Trophoblast cell (in vitro differentiated cells and primary cell): ENCODE data around the gene SFTPB.

Experiments
- DNase-seq, 2 donors: peaks; one replicate each; pipeline ENCODE4 v3.0.0-alpha.2; 2016
- H2AFZ ChIP-seq: 2 replicates; pipeline ENCODE4 v1.6.1; 2013; ENCODE audit warnings: low read length, moderate library complexity, mild to moderate bottlenecking; ENCODE audit not compliant: insufficient read depth, poor library complexity
- H2AK5ac ChIP-seq: 2 replicates; pipeline ENCODE4 v1.6.1; 2013; ENCODE audit warnings: mild to moderate bottlenecking, low read length
- H2BK120ac ChIP-seq: 2 replicates; pipeline ENCODE4 v1.6.1; 2013; ENCODE audit warnings: low read length, mild to moderate bottlenecking, moderate library complexity; ENCODE audit not compliant: insufficient read depth, poor library complexity
- H2BK12ac ChIP-seq: 2 replicates; pipeline ENCODE4 v1.6.1; 2013; ENCODE audit warnings: mild to moderate bottlenecking, low read length, moderate library complexity
- H2BK5ac ChIP-seq: 2 replicates; pipeline ENCODE4 v1.6.1; 2013; ENCODE audit warnings: low read length, low read depth, moderate library complexity, mild to moderate bottlenecking; ENCODE audit not compliant: poor library complexity
- H3K14ac ChIP-seq: 2 replicates; pipeline ENCODE4 v1.6.1; 2013; ENCODE audit warnings: mild to moderate bottlenecking, low read length
- H3K18ac ChIP-seq: 2 replicates; pipeline ENCODE4 v1.6.1; 2013; ENCODE audit warnings: mild to moderate bottlenecking, low read length
- H3K23ac ChIP-seq: 2 replicates; pipeline ENCODE4 v1.6.1; 2013; ENCODE audit warnings: low read length
- H3K27ac ChIP-seq: 2 replicates; pipeline ENCODE4 v1.5.1; 2013; ENCODE audit warnings: low read depth, mild to moderate bottlenecking, inconsistent platforms, low read length, moderate library complexity
- H3K27me3 ChIP-seq: 2 replicates; pipeline ENCODE4 v1.6.1; 2013; ENCODE audit warnings: inconsistent platforms, mild to moderate bottlenecking, low read length, moderate library complexity; ENCODE audit not compliant: insufficient read depth
- H3K36me3 ChIP-seq, 2 experiments: 1 replicate in 1 of 2; 2 replicates in 1 of 2; pipeline ENCODE4 v1.6.1; 2013; ENCODE audit warnings: low read length in 2 of 2, mild to moderate bottlenecking in 2 of 2, moderate library complexity in 1 of 2; ENCODE audit not compliant: insufficient read depth in 2 of 2, control insufficient read depth in 1 of 2
- H3K4ac ChIP-seq: 2 replicates; pipeline ENCODE4 v1.6.1; 2013; ENCODE audit warnings: low read depth, mild to moderate bottlenecking, low read length, moderate library complexity
- H3K4me1 ChIP-seq, 2 experiments: 1 replicate in 1 of 2; 2 replicates in 1 of 2; pipeline ENCODE4 v1.6.1; 2013; ENCODE audit warnings: low read length in 2 of 2, mild to moderate bottlenecking in 2 of 2, moderate library complexity in 1 of 2; ENCODE audit not compliant: insufficient read depth in 2 of 2, control insufficient read depth in 1 of 2
- H3K4me2 ChIP-seq: 2 replicates; pipeline ENCODE4 v1.6.1; 2013; ENCODE audit warnings: inconsistent platforms, mild to moderate bottlenecking, low read length, moderate library complexity
- H3K4me3 ChIP-seq: 2 replicates; pipeline ENCODE4 v1.5.1; 2013; ENCODE audit warnings: mild to moderate bottlenecking, low read depth, low read length, inconsistent platforms
- H3K79me1 ChIP-seq: one replicate; pipeline ENCODE4 v1.6.1; 2013; ENCODE audit warnings: low read length
- H3K79me2 ChIP-seq: 2 replicates; pipeline ENCODE4 v1.6.1; 2013; ENCODE audit warnings: low read length, mild to moderate bottlenecking; ENCODE audit not compliant: control insufficient read depth, insufficient read depth, poor library complexity
- H3K9ac ChIP-seq: 2 replicates; pipeline ENCODE4 v1.6.1; 2013; ENCODE audit warnings: mild to moderate bottlenecking, low read length
- H3K9me3 ChIP-seq: 2 replicates; pipeline ENCODE4 v1.6.1; 2013; ENCODE audit warnings: low read depth, mild to moderate bottlenecking, control low read depth, inconsistent platforms, low read length; ENCODE audit not compliant: insufficient read depth
- H4K12ac ChIP-seq: 2 replicates; pipeline ENCODE4 v1.6.1; 2013; ENCODE audit warnings: low read depth, mild to moderate bottlenecking, low read length, moderate library complexity
- H4K8ac ChIP-seq: 2 replicates; pipeline ENCODE4 v1.6.1; 2013; ENCODE audit warnings: low read depth, mild to moderate bottlenecking, low read length, moderate library complexity
- H4K91ac ChIP-seq: one replicate; pipeline ENCODE4 v1.6.1; 2013; ENCODE audit warnings: low read depth, mild to moderate bottlenecking, low read length, moderate library complexity
- WGBS: extraction: QIAGEN DNeasy Blood & Tissue Kit; methylation state at CpG from one replicate; pipeline ENCODE4 v1.1.7; 2013; ENCODE audit warnings: missing lambda C conversion rate; ENCODE audit not compliant: insufficient read length, insufficient coverage; ENCODE audit errors: extremely low coverage; 5-methylcytosine and 5-hydroxymethylcytosine counted together

SFTPB gene

DNA sequence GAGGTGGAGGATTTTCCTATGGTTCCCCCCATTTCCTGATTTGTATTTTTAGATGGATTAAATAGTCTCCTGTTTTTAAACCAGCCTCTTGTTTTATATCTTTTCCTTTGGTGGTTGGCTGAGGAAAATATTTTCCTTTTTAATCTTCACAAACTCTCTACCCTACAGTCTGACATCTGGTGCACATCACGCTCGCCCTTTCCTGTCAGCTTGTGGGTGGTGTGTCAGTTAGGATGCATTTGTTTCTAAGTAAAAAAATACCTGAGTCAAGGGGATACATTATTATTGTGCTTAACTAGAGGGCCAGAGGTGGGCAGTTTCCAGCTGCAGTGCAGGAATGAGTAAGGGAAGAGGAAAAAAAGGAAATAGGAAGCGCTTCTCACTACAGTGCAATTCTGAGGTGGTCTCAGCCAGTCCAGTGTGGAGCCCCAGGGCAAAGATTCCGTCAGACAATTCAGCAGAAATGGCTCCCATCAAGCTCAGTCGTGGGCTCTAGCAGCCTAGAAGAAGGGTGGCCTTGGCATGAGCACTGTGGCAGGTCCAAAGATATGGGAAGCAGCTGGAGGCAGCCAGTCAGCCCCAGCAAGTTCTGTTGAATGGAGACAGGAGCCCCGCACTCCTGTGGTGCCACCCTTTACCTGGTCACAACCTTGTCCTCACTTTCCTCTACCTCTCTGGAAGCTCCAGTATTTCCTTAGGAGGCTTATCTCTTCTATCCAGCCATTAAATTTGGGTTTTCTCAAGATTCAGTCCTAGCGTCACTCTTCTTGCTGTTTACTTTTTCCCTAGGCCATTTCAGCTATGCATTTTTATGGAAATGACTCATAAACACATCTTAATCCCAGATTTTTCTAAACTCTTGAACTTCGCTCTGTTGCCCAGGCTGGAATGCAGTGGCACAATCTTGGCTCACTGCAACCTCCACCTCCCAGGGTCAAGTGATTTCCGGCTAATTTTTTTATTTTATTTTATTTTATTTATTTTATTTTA lies 18.5 kb downstream of the SFTPB start:
- H2BK120ac ChIP-seq = no peak overlapping the region
- H3K36me3 ChIP-seq = peaks cover 43 to 64% of the 10 kb centered on the region in 2 experiments
- no CpG with 5 or more reads among the region's 9 CpGs for WGBS
- no peak overlapping the region for H3K4me2 ChIP-seq
- H3K9ac ChIP-seq = no peak overlapping the region
- no peak overlapping the region for H2AFZ ChIP-seq
- DNase-seq = no peak
- no peak overlapping the region for H2AK5ac ChIP-seq
- H3K14ac ChIP-seq = no peak overlapping the region
- no peak overlapping the region for H3K4me3 ChIP-seq
- H2BK12ac ChIP-seq = no peak overlapping the region
- H3K4ac ChIP-seq = no peak overlapping the region
- H3K9me3 ChIP-seq = no peaks in the 10 kb centered on the region
- H3K4me1 ChIP-seq = no peaks in the 10 kb centered on the region
- no peak overlapping the region for H4K8ac ChIP-seq
- no peak overlapping the region for H3K18ac ChIP-seq
- H3K27me3 ChIP-seq = no peaks in the 10 kb centered on the region
- no peak overlapping the region for H2BK5ac ChIP-seq
- H3K79me2 ChIP-seq = no peaks in the 10 kb centered on the region
- no peak overlapping the region for H4K12ac ChIP-seq
- no peaks in the 10 kb centered on the region for H3K79me1 ChIP-seq
- no peak overlapping the region for H4K91ac ChIP-seq
- H3K27ac ChIP-seq = no peak overlapping the region
- no peak overlapping the region for H3K23ac ChIP-seq

GRCh38 chr2:85648619-85649018 lies 19.4 kb downstream of the SFTPB start:
- WGBS = no CpG with 5 or more reads among the region's 2 CpGs
- no peak overlapping the region for H3K4me2 ChIP-seq

DNA sequence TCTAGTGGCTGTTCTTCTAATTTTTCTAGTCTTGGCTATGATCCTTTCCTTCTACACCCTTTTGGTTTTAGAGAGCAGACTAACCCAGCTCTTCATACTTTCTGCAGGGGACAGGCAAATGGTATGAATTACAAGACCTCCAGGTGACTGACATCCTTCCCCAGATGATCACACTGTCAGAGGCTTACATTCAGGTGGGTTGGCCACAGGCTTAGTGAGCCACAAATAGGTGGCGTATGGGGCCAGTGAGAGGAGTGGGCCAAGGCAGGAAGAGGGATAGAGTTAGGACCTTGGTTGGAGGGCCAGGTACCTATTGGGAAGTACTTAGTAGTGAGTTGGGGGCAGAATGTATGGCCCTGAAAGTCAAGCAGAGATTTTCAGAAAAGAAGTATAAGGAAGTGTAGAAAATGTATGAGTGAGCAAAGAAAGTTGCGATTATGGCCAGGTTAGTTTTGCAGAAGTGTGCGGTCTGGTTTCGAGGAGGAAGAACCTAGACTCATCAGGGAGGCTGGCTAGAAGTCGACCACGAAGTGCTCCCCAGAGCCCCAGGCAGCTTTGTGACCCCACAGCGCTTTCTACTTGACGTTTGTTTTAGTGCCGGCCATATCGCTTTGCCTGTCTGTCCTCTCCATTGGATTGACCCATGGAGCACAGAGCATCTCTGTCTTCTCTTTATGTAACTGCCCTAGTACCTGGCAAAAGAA lies 20.0 kb downstream of the SFTPB start:
- no peaks in the 10 kb centered on the region for H3K27me3 ChIP-seq
- no peak overlapping the region for H2AK5ac ChIP-seq
- no peak overlapping the region for H4K8ac ChIP-seq
- no peak overlapping the region for H3K27ac ChIP-seq
- no peak overlapping the region for H4K91ac ChIP-seq
- no peaks in the 10 kb centered on the region for H3K9me3 ChIP-seq
- H3K18ac ChIP-seq = no peak overlapping the region
- no peaks in the 10 kb centered on the region for H3K79me1 ChIP-seq
- H3K4me3 ChIP-seq = no peak overlapping the region
- no peak overlapping the region for H3K23ac ChIP-seq
- H3K4me2 ChIP-seq = no peak overlapping the region
- H3K4ac ChIP-seq = no peak overlapping the region
- no peak overlapping the region for H4K12ac ChIP-seq
- 100% methylated on average over 1 of the region's 10 CpGs for whole genome bisulfite sequencing
- no peak overlapping the region for H2BK5ac ChIP-seq
- H3K79me2 ChIP-seq = no peaks in the 10 kb centered on the region
- no peak overlapping the region for H3K14ac ChIP-seq
- no peak overlapping the region for H2AFZ ChIP-seq
- no peak overlapping the region for H2BK120ac ChIP-seq
- no peak for DNase-seq
- H3K9ac ChIP-seq = no peak overlapping the region
- H2BK12ac ChIP-seq = no peak overlapping the region
- H3K4me1 ChIP-seq = no peaks in the 10 kb centered on the region
- H3K36me3 ChIP-seq = peaks cover 48 to 70% of the 10 kb centered on the region in 2 experiments

More at GRCh38 chr2:85648619-85649018, 19.4 kb downstream of the SFTPB start:
- no peak overlapping the region for H2BK5ac ChIP-seq
- no peak overlapping the region for H2AFZ ChIP-seq
- H2AK5ac ChIP-seq = no peak overlapping the region
- no peak overlapping the region for H3K27ac ChIP-seq
- H3K23ac ChIP-seq = no peak overlapping the region
- peak in 1 of 2 donors; percentile 42 for DNase-seq
- no peaks in the 10 kb centered on the region for H3K79me1 ChIP-seq
- H3K27me3 ChIP-seq = no peaks in the 10 kb centered on the region
- no peak overlapping the region for H4K12ac ChIP-seq
- H3K4me1 ChIP-seq = no peaks in the 10 kb centered on the region
- no peak overlapping the region for H3K4ac ChIP-seq
- H3K36me3 ChIP-seq = peaks cover 47 to 66% of the 10 kb centered on the region in 2 experiments
- no peak overlapping the region for H4K8ac ChIP-seq
- no peaks in the 10 kb centered on the region for H3K79me2 ChIP-seq
- no peaks in the 10 kb centered on the region for H3K9me3 ChIP-seq
- no peak overlapping the region for H2BK120ac ChIP-seq
- H3K18ac ChIP-seq = no peak overlapping the region
- H2BK12ac ChIP-seq = no peak overlapping the region
- H3K9ac ChIP-seq = no peak overlapping the region
- H3K14ac ChIP-seq = no peak overlapping the region
- H3K4me3 ChIP-seq = no peak overlapping the region
- no peak overlapping the region for H4K91ac ChIP-seq

GRCh38 chr2:85646166-85646565 lies 21.8 kb downstream of the SFTPB start:
- Histone ChIP-seq H3K9ac (no peak overlapping the region), H2AK5ac (no peak overlapping the region), H3K4me1 (no peaks in the 10 kb centered on the region), H4K8ac (no peak overlapping the region), H2BK12ac (no peak overlapping the region), H3K79me1 (no peaks in the 10 kb centered on the region), H3K4me3 (no peak overlapping the region), H3K18ac (no peak overlapping the region), H3K9me3 (no peaks in the 10 kb centered on the region), H3K23ac (no peak overlapping the region), H3K27ac (no peak overlapping the region), H3K4ac (no peak overlapping the region), H3K4me2 (no peak overlapping the region), H2BK5ac (no peak overlapping the region), H4K12ac (no peak overlapping the region), H2AFZ (no peak overlapping the region), H2BK120ac (no peak overlapping the region), H3K27me3 (no peaks in the 10 kb centered on the region), H3K36me3 (peaks cover 47 to 75% of the 10 kb centered on the region in 2 experiments), H4K91ac (no peak overlapping the region), H3K14ac (no peak overlapping the region), H3K79me2 (no peaks in the 10 kb centered on the region)
- no peak for DNase-seq
- WGBS = no CpG with 5 or more reads among the region's 2 CpGs
